ENCODE results near the gene CRACDL.

DNA sequence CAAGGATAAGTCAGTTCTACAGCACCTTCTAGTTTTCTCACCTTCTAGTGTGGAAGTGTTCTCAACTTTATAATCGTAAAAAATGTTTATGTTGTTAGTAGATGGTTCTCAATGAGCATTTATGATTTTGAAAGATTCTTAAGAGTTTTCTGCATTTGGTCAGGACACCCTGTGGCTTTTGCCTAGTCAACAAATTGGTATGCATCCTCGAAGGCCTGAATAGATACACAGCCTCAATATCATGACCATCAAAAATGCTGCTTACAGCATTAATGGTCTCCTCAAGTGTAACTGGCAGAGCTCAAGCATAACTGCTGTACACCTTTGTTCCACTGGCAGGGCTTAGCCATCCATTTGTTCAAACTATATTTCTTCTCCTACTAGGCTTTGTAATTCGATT, 96.7 kb downstream of the CRACDL start:
- TF ChIP-seq CTCF (IDR thresholded peaks at IDR 0.05) (no peak), POLR2A (IDR thresholded peaks at IDR 0.05) (no peak), POLR2AphosphoS5 (IDR thresholded peaks at IDR 0.05) (no peak)

Data from prostate gland (tissue), 2 donors.